ENCODE results near the gene MICALL1.
A peak's percentile ranks its signal among the peaks of the same experiment; 100 is the strongest.

Gene MICALL1, protein sequence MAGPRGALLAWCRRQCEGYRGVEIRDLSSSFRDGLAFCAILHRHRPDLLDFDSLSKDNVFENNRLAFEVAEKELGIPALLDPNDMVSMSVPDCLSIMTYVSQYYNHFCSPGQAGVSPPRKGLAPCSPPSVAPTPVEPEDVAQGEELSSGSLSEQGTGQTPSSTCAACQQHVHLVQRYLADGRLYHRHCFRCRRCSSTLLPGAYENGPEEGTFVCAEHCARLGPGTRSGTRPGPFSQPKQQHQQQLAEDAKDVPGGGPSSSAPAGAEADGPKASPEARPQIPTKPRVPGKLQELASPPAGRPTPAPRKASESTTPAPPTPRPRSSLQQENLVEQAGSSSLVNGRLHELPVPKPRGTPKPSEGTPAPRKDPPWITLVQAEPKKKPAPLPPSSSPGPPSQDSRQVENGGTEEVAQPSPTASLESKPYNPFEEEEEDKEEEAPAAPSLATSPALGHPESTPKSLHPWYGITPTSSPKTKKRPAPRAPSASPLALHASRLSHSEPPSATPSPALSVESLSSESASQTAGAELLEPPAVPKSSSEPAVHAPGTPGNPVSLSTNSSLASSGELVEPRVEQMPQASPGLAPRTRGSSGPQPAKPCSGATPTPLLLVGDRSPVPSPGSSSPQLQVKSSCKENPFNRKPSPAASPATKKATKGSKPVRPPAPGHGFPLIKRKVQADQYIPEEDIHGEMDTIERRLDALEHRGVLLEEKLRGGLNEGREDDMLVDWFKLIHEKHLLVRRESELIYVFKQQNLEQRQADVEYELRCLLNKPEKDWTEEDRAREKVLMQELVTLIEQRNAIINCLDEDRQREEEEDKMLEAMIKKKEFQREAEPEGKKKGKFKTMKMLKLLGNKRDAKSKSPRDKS

DNA sequence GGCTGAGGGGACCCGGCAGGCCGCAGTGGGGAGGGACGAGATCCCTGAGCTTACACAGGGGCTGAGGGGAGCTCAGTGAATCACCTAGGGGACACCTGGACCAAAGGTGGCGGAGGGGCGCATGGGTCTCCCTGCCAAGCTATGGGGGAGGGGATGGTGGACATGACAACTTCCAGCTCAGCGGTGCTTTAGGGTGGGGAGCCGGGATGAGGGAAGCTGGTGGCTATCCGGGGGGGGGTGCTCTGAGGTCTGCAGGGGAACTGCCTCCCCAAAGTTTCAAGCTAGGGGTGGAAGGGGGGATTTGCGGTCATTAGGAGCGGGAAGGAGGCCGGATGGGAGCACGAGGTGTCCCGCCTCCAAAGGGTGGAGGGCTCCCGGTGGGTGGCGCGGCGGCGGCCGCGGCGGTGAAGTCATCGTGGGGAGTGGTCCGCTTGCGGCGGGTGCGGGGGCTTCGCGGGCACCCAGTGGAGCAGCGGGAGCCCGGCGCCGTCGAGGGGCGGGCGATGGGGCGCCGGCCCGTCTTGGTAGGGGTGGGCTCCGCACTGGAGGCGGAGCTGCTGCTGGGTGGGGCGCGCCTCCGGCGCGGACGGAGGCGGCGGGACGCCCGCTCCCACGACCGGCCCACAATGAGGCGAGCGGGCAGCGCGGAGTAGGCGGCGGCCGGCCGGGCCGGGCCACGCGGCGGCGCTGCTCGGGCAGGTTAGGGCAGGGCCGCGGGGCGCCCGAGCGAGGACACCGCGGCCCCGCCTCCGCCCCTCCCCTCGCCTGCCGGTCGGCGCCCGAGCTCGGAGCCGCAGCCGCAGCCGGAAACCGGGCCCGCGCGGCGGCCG, at the start of gene MICALL1:
TSS of gene MICALL1 (plus strand) at position 764 of the 830 bp plus-strand sequence. CDS start 126 bp downstream, outside the sequence.
- peak; percentile 79 for DNase-seq

DNA sequence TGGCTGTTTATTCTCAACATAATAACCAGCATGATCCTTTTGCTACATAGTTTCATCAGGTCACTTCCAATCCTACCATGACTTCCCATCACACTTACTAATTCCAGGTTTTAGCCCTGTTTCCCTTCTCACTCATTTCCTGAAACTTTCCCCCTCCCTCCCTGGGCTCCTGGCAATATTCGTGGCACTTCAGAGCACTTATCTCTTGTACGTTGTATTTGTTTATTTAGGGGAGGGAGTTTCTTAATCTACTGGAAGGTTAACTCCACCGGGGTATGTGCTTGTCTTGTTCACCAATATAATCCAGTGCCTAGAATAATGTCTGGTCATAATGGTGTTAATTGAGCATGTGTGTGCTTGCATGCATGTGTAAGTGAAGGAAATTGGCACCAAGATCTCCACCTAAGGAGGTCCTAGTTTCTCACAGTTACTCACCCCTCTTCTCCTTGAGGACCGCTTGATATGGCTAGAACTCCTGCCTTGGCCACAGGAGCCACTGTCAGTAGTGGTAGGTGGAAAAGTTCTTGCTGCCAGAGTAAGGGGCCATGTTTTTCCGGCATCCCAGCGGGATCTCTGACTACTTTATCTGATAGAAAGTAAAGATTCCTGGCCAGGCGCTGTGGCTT, 45.2 kb upstream of the MICALL1 start:
- DNase-seq = no peak

DNA sequence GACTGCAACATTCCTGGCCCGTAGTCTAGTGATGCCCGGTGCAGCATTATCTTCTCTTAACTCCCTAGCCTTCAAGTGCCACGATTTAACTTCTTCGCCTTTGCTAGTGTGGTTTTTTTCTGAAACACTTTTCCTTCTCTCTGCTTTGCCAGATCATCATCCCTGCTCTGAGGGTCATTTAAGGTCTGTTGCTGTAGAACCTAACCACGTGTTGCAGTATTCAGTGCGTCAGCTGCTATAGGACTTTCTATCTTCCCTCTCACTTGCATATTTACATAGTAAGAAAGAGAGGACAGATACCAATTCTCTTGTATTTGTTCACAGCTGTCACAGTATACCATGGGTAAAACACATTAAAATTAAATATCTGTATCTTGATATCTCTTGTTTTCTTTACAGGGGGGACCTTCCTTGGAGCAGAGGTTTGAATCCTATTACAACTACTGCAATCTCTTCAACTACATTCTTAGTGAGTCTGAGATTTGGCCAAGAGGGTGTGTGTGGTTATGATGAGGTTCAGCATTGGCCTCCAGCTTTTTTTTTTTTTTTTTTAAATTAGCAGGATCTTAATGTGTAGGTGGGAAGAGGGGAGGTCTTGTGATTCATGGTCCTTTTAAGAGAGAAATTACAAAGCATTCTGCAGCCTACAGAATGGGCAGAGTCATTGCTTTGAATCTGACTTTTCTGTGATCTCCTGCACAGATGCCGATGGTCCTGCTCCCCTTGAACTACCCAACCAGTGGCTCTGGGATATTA, 43.3 kb upstream of the MICALL1 start:
- DNase-seq = no peak

DNA sequence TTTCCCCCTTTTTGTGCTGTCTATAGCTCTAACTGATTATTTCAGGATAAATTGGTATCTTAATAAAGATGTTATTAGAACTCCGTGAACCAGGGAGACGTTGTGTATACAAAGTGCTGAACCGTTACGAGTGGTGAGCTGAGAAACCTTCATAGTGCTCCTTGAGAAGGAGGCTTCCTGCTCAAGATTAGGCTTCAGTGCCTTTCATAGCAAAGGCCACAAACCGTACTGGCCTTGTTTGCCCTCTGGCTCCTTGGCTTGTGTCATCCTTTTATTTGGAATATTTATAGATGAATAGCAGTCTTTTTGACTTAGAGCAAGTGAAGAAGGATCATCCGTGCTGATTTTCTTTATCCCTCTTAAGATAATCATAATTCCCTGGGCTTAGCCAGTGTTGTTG, 40.6 kb upstream of the MICALL1 start:
- DNase-seq = no peak

DNA sequence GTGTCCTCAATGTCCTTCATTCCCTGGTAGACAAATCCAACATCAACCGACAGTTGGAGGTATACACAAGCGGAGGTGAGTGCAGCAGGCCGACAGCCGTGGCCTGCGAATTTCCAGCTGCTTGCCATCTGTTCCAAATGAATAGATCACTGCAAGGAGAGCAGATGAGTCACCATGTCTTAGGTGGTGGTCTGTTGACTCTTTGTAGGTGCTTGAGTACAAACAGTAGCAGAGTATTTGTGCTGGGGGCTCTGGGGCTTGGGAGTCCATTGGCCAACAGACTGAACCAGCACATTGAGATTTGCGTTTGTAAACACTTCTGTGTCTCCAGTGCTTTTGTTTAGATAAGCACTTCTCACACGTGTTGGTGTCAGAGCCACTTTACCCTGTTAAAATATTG, 35.8 kb upstream of the MICALL1 start:
- DNase-seq = no peak

DNA sequence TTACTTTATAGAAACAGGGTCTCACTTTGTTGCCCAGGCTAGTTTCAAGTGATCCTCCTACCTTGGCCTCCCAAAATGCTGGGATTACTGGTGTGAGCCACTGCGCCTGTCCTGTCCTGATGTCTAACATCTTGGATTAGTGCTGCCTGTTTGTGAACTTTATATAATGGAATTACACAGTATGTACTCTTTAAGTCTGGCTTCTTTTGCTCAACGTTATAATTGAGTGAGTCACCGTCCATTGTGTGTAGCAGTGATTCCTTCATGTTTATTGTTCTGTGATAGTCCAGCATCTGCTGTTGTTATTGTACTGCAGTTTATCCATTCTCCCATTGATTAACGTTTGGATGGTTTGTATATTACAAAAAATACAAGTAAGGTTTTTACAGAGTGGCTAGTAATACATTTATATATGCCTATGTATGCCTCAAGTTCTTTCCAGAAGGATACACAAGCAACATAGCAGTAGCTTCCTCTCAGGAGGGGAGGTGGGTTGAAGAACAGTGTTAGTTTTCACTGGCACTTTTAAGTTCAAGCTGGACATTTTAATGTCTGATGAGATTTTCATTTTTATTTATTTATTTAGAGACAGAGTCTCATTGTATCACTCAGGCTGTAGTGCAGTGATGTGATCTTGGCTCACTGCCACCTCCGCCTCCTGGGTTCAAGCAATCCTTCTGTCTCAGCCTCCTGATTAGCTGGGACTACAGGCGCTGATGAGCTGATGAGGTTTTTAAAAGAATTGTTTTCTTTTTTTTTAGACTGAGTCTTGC, 25.2 kb upstream of the MICALL1 start:
- DNase-seq = no peak

DNA sequence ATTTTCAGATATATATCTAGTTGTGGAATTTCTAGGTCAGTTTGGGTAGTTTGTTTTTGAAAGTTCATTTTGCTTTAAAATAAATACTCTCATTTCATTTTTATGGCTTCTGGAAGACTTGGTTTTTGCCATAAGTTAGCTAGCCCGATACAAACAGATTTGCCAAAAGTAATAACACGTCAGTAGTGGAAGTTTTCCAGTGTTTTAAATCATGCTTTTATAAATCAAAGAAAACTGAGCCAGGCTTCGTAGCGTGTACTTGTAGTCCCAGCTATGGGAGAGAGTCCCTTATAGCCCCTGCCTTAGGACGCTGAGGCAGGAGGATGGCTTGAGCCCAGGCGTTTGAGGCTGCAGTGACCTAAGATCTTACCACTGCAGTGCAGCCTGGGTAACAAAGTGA, 21.7 kb upstream of the MICALL1 start:
- DNase-seq = no peak

DNA sequence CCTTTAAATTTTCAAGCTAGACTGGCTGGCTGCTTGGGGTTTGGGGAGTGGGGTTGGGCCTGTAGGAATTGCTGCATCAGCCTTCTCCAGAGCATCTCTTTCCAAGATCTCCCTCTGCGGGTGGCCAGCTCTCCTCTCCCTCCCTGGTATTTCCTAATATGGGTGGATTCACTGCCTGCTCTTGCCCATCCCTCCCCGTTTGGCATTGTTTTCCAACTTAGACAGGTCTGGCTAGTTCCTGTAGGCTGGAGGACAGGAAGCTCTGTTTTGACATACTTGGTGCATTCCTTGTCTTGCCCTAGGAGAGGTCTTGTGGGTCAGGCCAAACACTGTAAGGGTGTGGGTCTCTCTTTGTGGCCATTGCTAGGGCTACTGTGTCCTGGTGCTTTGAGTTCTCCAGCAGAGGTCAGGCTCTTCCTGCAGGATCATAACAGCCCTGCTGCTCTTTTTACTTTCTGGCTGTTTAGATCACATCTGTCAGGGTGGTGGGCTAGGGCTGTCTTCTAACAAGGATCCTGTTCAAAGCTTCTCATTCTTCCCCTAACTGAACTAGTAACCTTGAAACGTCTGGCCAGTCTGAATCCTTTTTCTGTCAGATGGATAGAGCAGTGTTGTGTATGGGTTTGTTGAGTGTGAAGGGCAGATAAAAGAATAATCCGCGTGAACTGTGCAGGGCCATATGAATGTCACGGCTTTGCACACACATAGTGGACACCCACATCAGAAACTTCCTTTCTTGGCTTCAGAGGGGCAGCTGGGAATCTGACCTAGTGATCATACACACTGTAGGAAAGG, 18.3 kb upstream of the MICALL1 start:
- no peak for DNase-seq

DNA sequence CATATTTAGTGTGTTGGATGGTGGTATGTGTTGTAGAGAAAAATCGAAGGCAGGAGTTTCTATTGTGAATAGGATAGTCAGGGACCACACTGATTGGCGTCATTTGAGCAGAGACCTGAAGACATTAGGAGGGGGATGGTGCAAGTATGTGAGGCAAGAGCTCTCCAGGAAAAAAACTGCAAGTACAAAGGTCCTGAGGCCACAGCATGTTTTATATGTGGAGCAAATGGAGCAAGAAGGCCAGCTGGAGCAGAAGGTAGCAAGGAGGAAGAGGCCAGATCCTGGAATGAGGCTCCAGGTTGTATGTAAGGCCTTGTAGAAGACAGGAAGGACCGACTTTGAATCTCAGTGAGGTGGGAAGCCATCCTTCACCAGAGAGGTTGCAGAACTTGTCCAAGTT, 14.2 kb upstream of the MICALL1 start:
- no peak for DNase-seq

DNA sequence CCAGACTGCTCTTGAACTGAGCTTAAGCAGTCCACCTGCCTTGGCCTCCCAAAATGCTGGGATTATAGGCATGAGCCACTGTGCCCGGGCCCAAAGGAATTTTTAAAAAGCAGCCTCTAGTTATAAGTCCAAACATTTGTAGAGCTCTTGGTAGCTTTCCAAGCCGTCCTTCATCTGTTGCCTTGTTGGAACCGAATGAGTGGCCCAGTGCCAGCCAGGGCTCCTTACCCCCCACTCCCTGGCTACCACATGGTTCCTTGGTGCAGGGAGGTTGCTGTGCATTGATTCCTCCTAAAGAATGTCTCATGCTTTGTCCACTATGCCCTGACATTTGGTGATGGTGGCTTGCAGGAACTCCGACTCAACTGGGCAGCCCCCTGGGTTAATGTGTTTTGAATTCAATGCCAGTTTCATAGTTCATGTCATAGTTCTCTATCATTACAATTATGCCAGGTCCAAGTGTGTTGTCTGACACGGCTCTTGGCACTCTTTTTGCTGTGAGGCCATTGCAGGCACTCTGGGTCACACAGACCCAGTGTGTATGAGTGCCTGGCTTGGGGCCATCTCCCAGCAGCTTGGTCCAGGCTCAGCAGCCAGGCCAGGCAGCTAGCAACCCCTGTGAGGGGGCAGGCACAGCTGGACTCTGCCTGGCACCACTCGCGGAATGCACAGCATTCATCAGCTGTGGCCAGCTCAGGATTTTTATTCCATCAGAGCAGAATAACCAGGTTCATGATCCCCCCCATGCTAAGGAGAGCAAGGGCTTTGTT, 13.3 kb upstream of the MICALL1 start:
- no peak for DNase-seq

DNA sequence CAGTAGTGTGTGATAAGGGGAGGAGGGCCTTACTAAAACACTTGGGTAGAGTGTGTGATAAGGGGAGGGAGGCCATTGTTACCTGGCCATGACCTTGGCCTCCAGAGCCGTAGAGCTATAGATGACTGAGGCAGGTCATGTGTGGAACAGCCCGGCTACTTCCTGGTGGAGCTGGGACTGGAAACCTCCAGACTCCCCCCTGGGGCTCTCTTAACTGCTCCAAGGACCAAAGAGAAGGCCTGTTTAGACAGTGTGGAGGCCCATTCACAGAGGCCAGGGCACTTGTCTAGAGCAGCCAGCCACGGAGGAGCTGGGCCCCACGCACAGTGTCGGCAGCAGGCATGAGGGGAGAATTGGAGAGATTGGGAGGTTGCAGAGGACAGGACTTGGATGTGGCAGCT, 12.5 kb upstream of the MICALL1 start:
- DNase-seq = no peak

DNA sequence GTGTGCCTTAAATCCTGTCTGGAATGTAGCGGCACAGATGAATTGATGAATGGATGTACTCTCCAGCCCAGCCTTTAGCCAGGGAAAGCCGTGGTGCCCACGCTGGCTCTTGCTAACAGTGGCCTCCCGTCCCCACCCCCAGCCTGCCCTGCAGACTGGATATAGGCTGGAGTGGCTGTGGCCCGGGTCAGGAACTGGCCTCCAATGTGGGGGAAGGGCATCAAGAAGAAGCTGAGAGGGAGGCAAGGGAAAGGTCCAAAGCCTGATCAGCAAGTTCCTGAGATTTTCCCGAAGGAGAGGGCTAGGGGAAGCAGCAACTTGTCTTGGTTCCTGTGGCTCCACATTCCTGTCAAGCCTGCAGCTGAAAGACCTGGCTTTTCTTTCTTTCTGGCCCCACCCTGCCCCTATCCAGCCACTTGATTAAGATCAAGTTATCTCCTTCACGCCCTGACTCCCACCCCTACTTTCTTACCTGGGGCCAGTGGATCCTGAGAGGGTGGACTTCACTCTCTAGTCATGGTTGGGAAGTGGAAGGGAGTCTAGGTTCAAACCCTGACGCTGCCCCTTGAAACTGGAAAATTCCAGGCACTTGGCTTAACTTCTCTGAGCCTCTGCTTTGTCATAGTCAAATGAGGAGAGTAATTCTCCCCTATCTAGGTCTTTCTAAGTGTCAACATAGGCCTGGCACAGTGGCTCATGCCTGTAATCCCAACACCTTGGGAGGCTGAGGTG, 11.0 kb upstream of the MICALL1 start:
- no peak for DNase-seq

DNA sequence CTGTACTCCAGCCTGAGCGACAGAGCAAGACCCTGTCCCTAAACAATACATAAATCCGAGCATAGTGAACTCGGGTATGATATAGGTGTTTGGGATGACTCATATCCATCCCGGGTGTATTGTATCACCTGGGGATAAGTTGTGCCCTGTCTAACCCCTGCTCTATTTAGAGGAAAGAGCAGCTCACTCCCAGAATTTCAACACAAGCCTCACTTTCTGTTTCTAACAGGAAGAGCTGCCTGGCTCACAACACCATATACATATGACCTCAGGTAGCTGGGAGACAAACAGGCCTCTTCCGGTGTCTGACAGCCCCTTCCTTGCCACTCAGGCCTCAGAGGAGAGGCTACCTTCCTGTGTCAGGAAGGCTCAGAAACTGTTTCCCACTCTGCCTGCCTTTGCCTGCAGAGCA, 9.9 kb upstream of the MICALL1 start:
- DNase-seq = no peak

DNA sequence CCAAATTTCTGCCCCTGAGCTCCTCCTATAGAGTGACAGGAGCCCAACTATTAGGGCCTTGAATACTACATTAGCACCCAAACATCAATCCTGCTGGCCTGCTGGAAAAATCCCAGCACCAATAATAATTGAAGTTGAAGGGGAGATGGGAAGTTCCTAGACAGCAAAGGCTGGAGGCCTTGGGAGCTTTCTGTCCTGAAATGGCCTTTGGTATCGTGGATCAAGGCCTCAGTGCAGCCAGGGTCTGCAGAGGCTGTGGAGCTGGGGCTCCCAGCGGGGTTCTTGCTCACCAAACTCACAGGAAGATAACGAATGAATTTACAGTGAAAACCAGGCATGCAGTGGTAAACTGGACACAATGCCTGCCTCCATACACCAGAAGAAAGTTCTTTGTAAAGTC, 9.2 kb upstream of the MICALL1 start:
- no peak for DNase-seq

DNA sequence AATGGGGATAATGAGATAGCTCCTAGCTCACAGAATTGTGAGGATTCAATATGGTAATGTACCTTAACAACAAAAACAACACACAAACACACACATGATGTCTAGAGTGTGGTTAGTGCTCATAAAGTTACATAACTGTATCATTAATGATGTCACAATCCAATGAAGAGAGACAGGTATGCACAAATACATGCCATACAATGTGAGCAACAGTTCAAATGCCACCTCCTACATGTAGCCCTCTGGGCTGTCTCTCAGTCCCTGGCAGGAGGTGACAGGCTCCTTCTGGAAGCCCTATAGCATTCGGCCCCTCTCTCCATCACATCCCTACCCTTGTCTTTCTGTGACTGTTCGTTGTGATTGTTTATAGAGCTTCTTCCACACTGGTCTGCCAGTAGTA, 8.3 kb upstream of the MICALL1 start:
- DNase-seq = no peak

DNA sequence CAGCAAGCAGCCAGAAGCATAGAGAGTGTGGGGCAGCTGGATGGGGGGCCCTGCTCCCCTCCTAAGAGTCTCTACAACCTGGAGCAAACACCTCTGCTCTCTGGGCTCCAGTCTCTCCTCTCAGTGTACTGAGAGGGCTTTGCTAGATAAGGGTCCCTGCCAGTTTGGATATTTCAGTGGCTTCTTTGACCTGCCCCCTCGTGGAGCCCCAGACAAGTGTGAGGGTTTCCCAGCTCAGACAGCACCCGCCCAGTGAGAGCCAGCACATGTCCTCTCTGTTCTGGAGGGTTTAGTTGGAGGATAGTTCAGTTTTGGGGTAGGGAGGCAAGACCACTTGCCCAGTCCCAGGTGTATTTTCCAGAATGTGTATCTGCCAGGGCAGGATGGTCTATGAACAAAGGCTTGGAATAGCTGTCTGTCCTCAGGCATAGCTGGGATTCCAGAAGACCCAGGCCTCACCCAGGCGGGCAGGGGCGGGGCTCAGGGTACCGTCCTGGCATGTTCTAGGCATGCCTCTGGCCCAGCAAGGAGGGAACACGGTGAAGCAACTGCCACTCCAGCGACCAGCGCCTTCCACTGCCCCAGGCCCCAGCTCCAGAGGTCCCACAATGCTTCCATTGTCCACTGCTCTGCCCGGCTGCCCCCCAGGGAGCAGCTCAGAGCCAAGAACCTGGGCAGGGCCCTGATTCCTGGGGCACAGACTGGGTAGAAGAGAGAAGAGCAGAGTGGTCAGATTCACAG, 7.5 kb upstream of the MICALL1 start:
- DNase-seq = no peak

DNA sequence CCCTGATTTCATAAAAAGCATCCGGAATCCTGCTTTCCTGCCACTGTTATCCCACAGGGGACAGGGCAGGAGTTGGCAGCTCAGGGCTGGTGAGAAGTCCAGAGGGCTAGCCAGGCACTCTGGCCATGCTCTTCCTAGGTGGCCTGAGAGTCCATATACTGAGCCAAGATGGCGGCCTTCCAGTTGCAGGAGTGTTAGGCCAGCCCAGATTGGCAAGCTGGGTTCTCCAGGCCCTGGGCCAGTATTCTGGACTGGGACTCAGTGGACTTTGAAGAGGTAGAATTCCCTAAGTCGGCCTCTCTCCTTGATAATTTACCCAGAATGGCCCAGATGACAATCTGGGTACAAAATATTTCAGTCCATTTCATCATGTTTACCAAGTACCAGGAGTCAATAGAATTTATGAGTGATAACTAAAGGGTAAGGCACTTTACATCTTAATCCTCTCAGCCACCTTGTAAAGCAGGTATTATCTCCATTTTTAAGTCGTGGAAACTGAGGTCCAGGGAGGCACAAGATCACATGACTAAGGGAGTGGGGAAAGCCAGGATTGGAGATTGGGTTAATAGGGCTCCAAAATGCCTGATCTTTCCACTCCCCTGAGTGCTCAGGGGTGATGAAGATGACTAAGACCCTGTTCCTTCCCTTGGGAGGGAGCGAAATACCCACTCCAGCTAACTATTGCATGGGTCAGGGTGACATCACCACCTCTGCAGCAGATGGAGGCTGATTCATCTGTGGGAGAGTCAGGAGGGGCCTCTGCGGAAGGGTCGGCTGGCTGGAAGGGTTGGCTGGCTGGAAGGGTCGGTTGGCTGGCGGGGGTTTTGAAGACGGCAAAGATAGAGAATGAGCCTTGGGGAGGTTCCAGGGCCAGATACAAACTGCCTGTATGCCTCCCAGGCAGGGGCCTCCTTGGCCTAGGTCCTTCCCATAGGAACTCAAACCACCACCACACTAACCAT, 1.2 kb upstream of the MICALL1 start:
- DNase-seq = no peak
